ENCODE data around the gene AP2A1.

GRCh38 chr19:49831592-49831991 lies 64.8 kb downstream of the AP2A1 start:
- TF ChIP-seq CTCF (IDR thresholded peaks at IDR 0.05; ENCODE audit: insufficient read depth, low read depth, low read length) (no peak), EZH2 (IDR thresholded peaks at IDR 0.05; ENCODE audit: insufficient read depth, low read length) (no peak)

All from astrocyte (in vitro differentiated cells and primary cell).